Stimulated activated naive CD4-positive, alpha-beta T cell treated with Interleukin-2 at 50 U/mL for 16 hours (primary cell): ENCODE data around the gene MRAP2.
"Not testable (repeated sequence)": the region's sequence is repeated elsewhere in the genome, so short reads cannot be mapped to it uniquely, and the experiment has no call there.

Experiments used
- DNase-seq: peaks from one replicate; lab custom pipeline; 2025; lab: John Stamatoyannopoulos, UW

Gene MRAP2

GRCh38 chr6:84028350-84028749 lies 5.2 kb upstream of the MRAP2 start:
- no peak for DNase-seq

GRCh38 chr6:84032000-84032399 lies 1.6 kb upstream of the MRAP2 start:
- not testable (repeated sequence) for DNase-seq

- no peak for DNase-seq
These were observed 1.9 kb downstream of the MRAP2 start for GRCh38 chr6:84035484-84035883.

GRCh38 chr6:84037425-84038089 lies 4.0 kb downstream of the MRAP2 start:
- no peak for DNase-seq

- DNase-seq = no peak
These were observed 9.0 kb downstream of the MRAP2 start for GRCh38 chr6:84042603-84043002.

GRCh38 chr6:84043555-84043954 lies 10.0 kb downstream of the MRAP2 start:
- no peak for DNase-seq

- no peak for DNase-seq
These were observed 13.2 kb downstream of the MRAP2 start for GRCh38 chr6:84046755-84047154.

- DNase-seq = no peak
These were observed 15.0 kb downstream of the MRAP2 start for GRCh38 chr6:84048588-84048987.

GRCh38 chr6:84050408-84050807 lies 16.8 kb downstream of the MRAP2 start:
- no peak for DNase-seq

GRCh38 chr6:84052204-84052882 lies 18.8 kb downstream of the MRAP2 start:
- no peak for DNase-seq

GRCh38 chr6:84052883-84053241 lies 19.3 kb downstream of the MRAP2 start:
- no peak for DNase-seq

- no peak for DNase-seq
These were observed 22.1 kb downstream of the MRAP2 start for GRCh38 chr6:84055647-84056046.

- DNase-seq = no peak
These were observed 24.3 kb downstream of the MRAP2 start for GRCh38 chr6:84057908-84058307.

- DNase-seq = no peak
These were observed 25.5 kb downstream of the MRAP2 start for GRCh38 chr6:84059082-84059481.

- DNase-seq = no peak
These were observed 27.6 kb downstream of the MRAP2 start for GRCh38 chr6:84061174-84061573.

- DNase-seq = no peak
These were observed 28.2 kb downstream of the MRAP2 start for GRCh38 chr6:84061613-84062398.

- DNase-seq = no peak
These were observed 29.1 kb downstream of the MRAP2 start for GRCh38 chr6:84062519-84063154.

- no peak for DNase-seq
These were observed 32.2 kb downstream of the MRAP2 start for GRCh38 chr6:84065693-84066290.

GRCh38 chr6:84066536-84066935 lies 33.0 kb downstream of the MRAP2 start:
- no peak for DNase-seq

GRCh38 chr6:84068873-84069272 lies 35.3 kb downstream of the MRAP2 start:
- DNase-seq = not testable (repeated sequence)

GRCh38 chr6:84072442-84072997 lies 38.9 kb downstream of the MRAP2 start:
- DNase-seq = no peak
